NOMO-1 treated with dmso at 0.1 percent for 144 hours (cell line): ENCODE data around the gene ETV5.

Source experiments
- DNase-seq: peaks from one replicate; lab custom pipeline; 2025; ENCODE audit not compliant: unreplicated experiment; lab: John Stamatoyannopoulos, UW

ETV5 gene

GRCh38 chr3:186108941-186109865 lies at the start of gene ETV5:
Gene ETV5 (minus strand): TSS chr3:186109089. CDS start chr3:186105868, 3,221 bp downstream.
- peak; percentile 100 for DNase-seq

GRCh38 chr3:186154641-186155040 lies 45.8 kb upstream of the ETV5 start:
- no peak for DNase-seq

DNA sequence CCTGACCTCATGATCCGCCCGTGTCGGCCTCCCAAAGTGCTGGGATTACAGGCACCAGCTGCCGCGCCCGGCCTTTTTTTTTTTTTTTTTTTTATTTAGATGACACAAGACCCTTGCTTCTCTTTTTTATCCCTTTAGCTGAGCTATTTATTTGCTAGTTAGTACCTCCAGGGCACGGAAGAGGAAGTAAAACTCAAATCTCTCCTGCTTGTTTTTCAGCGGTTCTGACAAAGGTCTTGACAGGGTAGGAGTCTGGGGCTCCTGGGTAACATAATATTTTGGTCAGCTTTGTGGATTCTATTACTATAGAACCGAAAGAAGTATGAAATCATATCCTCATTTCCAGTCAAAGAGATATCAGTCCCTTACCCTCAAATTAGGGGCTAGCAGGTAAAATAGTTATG lies 44.0 kb upstream of the ETV5 start:
- peak; percentile 91 for DNase-seq

GRCh38 chr3:186152361-186152798 lies 43.5 kb upstream of the ETV5 start:
- DNase-seq = no peak

DNA sequence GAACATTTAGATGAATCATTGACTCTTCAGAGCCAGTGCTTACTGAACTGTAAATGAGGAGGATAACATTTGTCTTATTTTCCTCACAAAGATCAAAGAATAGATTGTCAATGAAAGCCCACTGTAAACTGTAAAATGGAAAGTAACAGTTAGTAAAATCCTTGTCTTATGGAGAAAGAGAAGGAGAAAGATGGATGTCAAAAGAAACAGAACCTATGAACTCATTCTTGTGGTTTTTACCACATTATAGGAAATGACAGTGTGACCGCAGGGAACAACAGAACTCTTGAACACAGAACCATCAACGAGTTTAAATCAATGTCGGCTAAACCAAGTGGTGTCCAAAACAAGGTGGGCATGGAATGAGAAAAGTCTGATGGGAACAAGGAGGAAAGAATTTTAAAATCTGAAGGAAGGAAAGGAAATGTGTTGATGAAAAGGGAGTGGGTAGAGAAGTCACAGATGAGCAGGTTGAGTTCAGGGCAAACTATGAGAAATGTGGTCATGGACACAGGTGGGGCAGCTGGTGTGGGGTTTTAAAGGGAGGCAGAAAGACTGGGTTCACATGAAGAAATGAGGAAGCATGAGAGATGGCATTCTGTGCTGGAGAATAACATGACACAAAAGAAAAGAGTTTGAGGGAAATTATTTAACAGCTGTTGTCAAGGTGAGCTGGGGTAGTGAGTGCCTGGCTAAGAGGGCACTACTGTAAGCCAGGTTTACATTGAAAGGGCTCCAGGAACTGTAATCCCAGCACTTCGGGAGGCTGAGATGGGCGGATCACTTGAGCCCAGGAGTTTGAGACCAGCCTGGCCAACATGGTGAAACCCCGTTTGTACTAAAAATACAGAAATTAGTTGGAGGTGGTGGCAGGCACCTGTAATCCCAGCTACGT lies 42.4 kb upstream of the ETV5 start:
- DNase-seq = no peak

GRCh38 chr3:186150041-186150830 lies 41.3 kb upstream of the ETV5 start:
- no peak for DNase-seq

DNA sequence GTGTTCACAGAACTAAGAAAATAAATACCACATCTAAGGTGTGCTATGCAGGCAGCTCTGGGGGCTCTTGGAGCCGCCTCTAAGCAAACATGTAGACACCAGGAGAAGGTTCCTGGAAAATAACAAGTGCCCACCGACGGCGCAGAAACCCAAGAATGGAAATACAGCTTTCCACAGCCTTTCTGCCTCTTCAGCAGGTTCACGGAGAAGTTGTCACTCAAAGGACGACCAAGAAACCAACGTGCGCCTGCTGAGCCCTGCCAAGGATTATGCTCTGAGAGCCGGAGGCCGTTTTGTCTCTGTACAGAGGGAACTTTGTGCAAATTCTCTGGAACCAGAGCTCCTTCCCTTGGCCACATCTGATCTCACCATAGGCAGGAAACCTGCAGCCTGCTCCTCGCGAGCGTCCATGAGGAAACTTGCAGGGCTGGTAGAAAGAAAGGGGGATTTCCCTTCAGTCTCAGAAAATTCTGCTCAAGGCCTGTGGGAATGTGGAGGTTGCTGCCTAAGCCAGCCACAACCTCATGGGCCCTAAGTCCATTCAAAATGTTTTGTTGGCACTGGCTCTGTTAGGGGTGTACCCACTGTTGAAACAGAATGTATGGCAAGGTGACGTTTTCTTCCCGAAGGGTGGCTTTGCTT lies 40.6 kb upstream of the ETV5 start:
- no peak for DNase-seq

- DNase-seq = no peak
These were observed 35.4 kb upstream of the ETV5 start for GRCh38 chr3:186144257-186144656.

- DNase-seq = no peak
These were observed 34.4 kb upstream of the ETV5 start for GRCh38 chr3:186143250-186143649.

- DNase-seq = no peak
These were observed 33.6 kb upstream of the ETV5 start for GRCh38 chr3:186142393-186142932.

DNA sequence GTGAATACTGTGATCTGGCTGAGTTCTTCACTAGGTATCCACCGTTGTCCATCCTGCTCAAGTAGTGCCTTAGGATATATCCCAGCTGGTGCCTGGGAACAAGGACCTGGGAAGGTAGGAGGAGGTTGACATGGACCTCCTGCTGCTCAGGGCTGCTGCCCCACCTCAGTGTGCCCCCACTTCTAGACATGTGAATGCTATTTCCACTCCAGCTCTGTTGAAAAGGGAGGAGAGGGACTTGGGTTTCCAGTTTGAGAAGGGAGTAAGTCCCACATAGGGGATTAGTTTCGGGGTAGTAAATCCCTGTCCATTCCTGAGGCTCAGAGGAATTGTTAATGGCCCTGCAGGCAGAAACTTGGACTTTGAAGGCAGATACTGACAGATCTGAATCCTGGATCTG lies 32.9 kb upstream of the ETV5 start:
- DNase-seq = no peak

- no peak for DNase-seq
These were observed 29.5 kb upstream of the ETV5 start for GRCh38 chr3:186138272-186138981.

GRCh38 chr3:186137051-186137685 lies 28.3 kb upstream of the ETV5 start:
- no peak for DNase-seq

DNA sequence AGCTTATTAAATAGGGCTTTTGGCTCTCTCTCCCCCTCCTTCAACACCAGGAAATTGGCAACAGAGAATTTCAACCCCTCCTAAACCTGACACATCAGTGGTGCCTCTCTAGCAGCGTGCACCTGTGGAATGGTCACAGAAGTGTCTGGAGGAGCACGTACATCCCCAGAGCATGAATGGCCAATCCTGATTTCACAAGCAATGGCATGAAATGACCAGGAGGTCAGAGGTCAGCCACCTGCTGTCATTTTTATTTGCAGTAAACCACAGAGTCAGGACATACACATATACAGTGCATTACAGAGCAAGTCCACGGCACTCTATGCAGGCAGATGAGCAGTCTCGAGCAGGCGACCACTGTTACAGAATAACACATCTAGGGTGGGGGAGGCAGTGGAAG lies 25.1 kb upstream of the ETV5 start:
- DNase-seq = no peak

GRCh38 chr3:186132487-186132886 lies 23.6 kb upstream of the ETV5 start:
- DNase-seq = no peak

- no peak for DNase-seq
These were observed 20.3 kb upstream of the ETV5 start for GRCh38 chr3:186129206-186129605.

DNA sequence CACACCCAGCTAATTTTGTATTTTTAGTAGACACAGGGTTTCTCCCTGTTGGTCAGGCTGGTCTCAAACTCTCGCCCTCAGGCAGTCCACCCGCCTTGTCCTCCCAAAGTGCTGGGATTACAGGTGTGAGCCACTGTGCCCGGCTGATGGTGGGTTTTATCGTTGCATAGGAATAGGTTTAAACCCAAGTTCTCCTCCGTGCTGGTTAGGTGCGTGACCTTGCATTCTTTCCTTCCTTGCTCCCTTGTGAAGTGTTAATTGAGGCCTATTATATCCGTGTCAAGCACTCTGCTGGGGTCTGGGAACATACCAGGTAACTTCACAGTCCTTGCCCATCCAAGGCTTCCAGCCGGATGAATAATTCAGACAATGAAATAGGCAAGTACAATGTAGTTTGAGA lies 19.3 kb upstream of the ETV5 start:
- DNase-seq = no peak

DNA sequence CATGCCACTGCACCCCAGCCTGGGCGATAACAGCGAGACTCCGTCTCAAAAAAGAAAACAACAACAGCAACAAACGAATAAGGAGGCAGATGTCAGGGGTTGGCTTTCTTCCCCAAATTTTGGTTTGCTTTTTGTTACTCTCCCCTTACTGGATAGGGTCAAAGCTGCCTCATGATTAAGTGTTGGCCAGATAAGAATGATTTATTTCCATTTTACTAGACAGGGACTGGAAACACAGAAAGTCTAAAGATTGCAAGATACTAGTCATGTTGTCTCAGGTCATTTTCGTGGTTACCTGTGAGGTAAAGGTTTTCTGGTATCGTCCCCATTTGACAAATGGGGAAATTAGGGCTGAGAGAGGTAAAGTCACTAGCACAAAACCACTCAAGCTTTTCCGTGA lies 18.6 kb upstream of the ETV5 start:
- DNase-seq = no peak

DNA sequence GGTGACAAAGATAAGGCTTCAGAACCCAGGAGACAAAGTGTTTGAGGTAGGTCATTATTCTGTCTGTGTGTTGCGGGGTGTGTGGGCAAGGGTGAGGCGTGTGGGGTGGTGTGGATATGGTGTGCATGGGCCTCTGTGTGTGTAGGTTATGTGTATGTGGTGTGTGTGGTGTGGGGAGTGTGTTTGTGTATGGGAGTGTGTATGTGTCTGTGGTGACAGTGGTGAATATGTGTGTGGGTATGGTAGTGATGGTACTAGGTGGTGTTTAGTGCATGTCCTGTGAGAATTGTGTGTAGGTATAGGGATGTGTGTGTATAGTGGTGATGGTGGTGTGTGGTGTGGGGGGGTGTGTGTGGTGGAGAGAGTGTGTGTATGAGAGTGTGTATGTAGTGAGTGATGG lies 16.2 kb upstream of the ETV5 start:
- DNase-seq = no peak
